Measurements from ENCODE around the gene SIGLEC8.
"Not testable (repeated sequence)": the region's sequence is repeated elsewhere in the genome, so short reads cannot be mapped to it uniquely, and the experiment has no call there.

SIGLEC8 gene

DNA sequence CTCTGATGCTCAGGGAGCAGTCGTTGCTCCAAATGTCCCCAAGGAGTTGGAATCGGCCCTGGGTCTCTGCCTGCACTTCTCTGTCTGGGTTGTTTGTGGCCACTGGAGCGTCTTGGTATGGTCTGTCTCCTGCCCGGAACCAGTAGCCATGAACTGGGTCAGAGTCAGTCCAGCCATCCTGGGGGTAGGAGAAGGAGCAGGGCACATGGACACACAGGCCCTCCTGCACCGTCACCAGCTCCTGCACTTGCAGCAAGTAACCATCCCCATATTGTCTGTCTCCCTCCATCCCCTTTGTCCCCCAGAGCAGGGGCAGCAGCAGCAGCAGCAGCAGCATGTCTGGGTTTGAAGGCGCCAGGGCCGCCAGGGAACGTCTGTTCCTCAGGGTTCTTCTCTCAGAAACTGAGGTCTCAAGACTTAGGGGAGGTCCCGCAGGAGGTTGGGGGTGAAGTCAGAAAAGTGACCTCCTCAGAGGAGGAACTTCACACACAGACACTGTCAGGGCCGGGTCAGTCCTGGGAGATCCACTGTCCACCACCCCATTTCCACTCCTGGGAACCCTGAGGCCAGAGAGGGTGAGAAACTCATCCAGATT, at the start of gene SIGLEC8:
Gene SIGLEC8 (minus strand): TSS at position 404 of the 595 bp plus-strand sequence. CDS start 67 bp downstream, at position 337.
- no peak for DNase-seq

DNA sequence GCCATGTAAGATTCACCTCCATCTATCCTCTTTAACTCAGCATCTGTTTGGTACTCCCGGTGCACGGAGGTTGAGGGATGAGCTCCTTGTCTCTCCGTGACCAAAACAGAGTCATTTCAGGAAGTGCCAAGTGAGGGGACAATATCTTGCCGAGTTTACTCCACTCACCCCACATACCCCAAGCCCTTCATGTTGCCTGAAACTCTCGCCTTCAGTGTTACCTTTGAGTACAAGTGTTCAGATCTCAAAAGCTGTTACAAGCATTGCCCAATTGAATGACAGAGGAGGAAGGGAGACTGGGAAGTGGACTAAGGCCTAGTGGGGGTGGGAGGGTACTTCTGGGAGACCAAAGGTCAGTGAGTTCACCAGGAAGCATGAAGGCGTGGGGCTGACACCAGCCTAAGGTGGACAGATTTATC, 49.4 kb upstream of the SIGLEC8 start:
- DNase-seq: no peak

DNA sequence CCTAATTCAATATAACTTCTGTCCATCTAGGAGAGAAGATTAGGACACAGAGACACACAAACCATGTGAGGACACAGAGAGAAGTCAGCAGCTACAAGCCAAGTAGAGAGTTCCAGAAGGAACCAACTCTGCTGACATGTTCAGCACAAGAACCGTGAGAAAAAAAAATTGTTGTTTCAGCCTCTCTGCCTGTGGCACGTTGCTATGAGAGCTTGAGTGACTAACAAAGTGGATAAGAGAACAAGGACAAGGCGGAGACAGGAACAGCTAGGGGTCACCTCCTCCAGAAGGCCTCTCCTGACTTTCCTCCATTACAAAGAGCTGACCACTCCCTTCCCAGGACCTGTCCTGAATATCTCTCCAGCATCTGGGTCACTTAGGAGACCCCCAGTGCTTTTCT, 48.9 kb upstream of the SIGLEC8 start:
- DNase-seq: no peak

DNA sequence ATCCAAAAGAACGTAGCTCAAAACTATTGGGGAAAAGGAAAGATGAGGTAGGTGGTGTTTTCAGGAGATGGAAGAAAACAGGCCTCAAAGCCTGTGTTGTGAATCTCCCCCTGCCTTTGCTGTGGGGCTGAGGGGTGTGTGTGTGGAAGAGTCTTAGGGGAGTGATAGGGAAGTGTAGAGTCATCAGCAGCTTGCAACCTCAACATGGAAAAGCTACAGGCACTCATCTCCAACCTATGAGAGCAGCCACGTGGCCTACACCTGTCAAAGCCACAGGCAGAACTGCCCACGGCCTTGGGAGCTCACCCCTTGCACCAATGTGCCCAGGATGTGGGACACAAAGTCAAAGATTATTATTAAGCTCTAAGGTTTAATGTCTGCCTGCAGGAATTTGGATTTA, 47.6 kb upstream of the SIGLEC8 start:
- DNase-seq: no peak

DNA sequence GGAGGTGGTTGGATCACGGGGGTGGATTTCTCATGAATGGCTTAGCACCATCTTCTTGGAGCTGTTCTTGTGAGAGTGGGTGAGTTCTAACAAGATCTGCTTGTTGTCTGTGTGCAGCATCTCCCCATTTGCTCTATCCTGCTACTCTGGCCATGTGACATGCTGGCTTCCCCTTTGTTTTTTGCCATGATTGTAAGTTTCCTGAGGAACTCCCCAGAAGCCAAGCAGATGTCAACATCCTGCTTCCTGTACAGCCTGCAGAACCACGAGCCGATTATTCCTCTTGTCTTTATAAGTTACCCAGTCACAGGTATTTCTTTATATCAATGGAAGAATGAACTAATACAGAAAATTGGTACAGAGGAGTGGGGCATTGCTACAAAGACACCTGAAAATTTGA, 45.6 kb upstream of the SIGLEC8 start:
- no peak for DNase-seq

DNA sequence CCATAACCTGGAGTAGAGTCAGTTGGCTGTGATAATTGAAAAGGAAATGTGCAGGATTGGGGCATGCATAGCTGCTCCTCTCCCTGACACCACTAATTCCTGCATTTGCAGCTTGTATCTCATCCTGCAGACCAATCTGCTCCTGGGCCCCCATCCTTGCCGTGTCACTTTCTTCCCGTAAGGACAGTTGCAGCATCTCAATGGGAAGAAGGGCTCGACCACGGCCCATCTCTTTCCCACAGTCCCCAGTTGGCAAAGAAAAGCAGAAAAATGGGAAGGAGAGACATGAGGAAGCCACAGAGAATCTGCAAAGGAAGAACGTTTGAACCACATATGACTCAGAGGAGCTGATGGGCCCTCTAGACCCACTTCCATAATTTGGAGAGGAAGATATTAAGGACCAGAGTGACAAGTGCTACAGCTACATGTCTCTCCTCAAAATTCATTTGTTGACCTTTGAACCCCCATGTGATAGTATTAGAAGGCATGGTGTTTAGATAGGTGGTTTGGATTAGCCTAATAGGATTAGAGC, 45.1 kb upstream of the SIGLEC8 start:
- DNase-seq: no peak

DNA sequence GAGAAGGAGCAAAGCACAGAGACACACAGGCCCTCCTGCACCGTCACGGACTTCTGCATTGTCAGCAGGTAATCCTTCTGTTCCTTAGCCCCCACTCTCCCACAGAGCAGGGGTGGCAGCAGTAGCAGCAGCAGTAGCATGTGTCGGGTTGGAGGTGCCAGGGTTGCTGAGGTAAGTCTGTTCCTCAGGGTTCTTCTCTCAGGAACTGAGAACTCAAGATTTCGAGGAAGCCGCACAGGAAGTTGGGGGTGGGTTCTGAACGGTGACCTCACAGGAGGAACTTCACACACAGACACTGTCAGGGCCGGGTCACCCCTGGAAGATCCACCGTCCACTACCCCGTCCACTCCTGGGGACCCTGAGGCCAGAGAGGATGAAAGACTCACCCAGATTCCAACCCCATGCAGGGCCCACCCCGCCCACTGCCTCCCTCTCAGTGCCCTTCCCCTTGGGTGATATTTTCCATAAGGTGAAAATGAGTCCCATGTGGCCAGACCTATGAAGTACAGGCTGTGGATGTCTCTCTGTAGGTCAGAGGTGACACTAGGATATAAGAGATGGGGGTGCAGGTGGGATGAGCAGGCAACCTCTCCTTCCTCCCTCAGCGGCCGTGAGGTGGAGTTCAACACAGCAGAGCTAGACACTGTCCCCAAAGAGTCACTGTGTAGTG, 43.5 kb upstream of the SIGLEC8 start, which contains the start of gene SIGLEC12:
Gene SIGLEC12 (minus strand): TSS at position 207 of the 670 bp plus-strand sequence. CDS start 67 bp downstream, at position 140.
- no peak for DNase-seq

DNA sequence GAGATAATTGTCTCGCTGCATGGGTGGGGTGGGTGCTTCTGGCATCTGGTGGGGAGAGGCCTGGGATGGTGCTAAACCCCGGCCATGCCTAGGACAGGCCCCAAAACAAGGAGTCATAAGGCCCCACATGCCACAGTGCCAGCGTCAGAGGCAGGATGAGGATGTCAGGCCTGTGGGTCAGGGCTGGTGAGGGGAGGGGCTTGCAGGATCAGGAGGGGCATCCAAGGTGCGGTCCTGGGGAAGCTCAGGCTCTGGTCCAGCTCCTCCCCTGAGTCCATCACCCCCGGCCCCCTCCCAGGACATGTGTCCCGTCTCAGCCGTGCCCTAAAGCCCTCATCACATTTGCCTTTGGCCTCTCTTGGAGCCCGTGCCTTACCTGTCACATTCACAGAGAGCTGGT, 42.7 kb upstream of the SIGLEC8 start:
- DNase-seq: not testable (repeated sequence)

DNA sequence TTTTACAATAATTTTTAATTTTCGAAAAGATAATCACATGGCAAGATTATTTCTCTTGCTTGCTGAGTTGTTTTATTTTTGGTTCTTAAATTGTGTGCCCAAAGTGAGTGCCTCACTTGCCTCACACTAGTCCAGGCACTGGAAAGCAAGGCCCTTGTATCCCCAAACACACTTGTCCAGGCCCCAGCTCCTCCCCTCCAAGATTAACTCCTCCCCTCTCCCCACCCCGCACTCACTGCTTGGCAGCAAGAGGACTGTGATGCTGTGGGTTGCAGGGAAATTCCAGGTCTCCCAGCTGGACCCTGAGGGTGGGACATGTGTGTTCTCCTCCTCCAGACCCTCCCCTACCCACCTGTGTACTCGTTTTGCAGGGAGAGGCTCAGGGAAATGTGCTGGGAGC, 39.4 kb upstream of the SIGLEC8 start:
- DNase-seq: no peak

DNA sequence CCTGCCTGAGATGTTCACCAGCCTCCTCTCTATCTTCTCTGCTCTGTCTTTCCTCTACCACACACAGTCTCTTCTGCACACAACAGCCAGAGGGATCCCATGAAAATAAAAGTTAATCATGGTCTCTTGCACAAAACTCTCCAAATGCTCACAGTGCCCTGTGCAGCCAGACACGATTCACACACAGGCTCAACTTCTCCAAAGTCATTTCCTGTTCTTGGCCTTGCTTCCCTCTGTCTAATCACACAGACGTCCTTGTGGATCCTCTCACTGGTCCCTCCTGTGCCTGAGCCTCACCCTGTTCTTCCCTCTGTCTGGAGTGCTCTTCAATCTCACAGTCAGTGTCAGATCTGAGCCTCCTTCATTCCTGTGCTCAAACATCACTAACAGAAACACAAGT, 35.5 kb upstream of the SIGLEC8 start:
- DNase-seq: no peak

DNA sequence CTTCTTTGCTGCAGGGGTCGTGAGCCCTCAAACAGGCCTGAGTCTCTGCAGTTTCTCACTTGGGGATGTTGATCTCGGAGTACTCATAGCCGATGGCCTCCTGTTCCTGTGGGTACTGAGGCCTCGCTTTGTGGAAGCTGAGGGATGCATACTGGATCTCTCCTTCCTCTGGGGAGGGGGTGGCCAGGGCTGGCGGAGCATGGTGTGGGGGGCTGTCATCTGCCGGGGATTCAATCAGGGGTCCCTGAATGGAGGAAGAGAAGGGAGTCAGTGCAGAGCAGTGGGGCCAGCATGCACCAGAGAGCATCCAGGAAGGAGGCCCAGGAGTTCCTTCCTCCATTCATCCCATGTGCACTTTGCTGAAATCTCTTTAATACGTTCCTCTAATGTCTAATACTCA, 33.3 kb upstream of the SIGLEC8 start:
- no peak for DNase-seq

DNA sequence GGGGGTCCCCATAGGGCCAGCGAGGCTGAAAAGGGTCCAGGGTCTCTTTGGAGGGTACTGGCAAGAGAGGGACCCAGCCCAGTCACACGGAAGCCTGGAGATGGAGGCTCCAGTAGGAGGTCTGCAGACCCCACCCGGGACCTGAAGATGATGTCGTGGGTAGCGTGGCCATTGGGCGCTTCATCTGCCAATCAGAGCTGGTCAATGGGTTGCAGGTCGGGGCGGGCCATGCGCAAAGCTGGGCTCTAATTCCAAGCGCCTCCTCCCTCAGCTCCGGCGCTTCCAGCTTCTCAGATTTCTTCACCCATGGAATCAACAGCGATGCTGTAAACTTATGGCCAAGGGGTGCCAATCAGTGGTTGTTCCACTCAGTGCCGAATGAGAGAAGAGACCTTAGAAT, 32.4 kb upstream of the SIGLEC8 start:
- no peak for DNase-seq

DNA sequence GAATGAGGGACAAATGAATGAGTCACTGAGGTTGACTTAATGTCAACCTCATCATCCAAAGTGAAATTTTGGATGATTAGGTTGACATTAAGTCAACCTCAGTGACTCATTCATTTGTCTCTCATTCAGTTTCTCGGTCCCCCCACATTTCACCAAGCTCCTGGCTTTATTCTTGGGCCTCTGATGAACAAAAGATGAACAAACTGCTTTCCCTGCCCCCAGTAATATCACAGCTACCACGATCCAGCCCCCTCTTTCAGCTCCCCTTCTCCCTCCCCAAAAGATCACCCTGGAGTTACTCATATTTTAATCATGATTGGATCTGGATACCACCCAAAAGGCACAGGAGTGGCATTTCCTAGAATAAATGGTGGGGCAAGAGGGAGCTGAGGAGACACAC, 30.9 kb upstream of the SIGLEC8 start:
- DNase-seq: no peak

DNA sequence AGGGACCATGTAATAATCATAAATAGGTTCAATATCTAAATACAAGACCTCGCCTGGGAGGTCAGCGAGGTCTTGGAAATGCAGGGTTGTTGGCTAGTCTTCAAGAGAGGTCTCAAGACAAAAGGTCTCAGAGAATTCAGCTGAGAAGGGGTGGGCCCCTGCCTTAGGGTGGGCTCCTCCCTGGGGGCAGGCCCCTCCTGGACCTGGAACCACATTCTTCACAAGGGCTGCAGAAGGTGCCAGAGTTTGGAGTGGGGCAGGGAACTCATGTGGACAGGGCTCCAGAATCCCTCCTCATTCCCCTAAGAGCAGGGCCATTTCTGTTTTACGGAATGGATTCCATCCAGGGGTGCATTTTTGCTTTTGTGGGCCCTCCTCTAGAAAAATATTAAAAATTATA, 30.2 kb upstream of the SIGLEC8 start:
- DNase-seq: no peak

DNA sequence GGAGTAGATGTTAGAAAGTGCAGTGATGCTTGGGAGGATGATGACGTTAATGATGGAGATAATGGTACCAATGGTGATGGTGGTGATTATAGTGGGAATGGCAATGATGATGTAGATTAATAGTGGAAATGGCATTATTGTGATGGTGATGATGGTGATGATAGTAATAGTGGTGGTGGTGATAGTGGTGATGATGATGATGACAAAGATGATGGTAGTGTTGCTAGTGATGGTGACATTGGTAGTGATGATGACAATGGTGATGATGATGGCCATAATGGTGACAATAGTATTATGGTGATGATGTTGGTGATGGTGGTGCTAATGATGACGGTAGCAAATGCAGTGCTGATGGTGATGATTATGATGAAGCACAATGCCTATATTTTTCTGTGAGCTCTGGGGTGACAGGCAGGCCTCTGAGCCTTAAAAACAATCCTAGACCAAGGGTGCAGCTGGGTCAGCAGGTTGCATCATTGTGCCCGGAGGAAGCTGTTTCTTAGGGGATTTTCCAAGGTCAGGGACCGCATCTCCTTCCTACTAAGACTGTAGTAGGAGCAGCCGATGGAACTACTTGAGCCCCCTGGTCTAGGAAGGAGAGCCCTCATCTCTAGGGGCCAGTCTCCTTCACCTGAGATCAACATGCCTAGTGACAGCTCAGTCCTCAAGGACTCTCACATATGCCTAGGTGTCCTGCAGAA, 27.9 kb upstream of the SIGLEC8 start:
- DNase-seq: no peak

DNA sequence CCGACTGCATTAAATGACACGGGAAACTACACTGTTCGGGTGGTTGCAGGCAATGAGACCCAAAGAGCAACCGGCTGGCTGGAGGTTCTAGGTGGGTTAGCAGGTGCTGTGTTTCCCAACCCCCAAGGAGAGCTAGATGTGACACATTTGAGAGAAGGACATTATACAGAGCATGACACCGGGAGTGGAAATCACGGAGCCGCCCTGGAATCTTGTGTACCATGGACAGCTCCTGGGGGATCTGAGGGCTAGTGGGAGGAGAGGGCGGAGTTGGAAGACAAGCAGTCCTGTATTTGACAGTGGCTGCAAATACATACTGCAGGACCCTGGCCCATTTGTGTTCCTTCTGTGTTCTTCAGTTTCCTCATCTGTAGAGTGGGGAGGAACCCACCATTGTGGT, 22.3 kb upstream of the SIGLEC8 start:
- no peak for DNase-seq

DNA sequence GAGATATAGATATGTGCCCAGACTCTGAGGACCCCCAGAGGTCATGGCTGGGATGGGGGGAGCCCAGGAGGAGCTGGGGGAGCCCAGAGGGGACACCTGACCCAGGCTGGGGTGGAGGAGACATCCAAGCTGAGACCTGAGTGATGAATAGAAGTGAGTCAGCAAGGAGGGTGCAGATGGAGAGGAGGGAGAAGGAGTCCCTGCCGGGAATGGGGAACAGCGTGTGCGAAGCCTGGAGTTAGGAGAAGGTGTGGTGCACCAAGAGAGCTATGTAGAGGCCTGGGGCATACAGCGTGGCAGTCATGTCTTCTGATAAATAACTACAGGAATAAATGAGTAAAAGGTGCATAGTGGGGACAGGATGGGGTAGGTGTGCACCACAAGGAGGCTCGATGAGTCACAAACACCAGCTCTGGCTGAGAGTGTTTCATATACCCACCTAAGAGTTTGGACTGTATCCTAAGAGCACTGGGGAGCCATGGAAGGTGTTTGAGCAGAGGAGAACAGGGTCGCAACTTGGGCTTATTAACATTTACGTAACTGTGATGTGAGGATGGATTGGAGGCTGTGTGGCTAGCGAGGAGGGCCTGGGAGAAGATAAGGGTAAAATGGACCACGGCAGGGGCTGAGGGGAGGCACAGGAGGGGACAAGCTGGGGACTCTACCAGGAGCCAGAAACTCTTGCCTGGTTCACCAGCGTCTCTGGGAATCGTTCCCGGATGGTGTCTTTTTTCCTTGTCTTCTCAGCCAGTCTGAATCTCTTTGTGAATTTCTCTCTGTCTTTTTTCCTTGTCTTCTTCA, 21.5 kb upstream of the SIGLEC8 start:
- DNase-seq: no peak

DNA sequence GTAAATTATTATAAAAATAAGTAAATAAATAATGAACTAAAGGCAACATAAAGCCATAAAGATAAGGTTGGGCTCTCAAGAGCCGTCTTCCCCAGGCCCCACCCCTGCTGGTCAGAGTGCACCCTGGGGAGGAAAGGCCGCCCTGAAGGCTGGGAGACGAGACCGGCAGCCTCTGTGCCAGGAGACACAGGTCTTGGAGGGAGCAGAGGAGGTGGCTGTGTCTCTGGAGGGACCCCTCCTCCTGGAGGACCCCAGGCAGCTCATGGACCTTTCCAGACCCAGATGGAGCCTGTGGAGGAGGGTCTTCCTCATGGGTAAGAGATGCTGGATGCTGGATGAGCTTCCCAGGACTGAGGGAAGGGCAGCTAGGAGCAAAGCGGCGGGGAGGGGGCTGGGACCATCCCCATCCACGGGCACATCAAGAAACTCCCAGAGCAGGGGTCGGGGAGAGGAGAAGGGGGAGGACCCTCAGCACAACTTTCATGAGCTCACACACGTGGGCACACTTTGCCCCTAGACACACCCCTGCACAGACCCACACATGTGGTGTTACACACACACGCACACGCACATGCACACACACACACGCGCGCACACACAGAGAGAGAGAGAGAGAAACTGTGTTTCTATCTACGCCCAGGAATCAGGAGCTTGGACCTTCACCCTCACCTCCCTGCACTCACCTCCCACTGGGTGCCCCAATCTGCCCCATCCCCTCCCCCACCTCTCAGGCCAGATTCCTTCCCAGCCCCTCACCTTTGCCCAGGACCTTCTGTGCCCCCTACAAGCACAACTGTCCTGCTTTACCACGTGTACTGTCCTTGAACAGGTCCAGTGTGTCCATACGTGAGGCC, 20.4 kb upstream of the SIGLEC8 start, which contains the start of gene CEACAM18:
Gene CEACAM18 (plus strand): TSS at position 159 of the 854 bp plus-strand sequence.
- no peak for DNase-seq

DNA sequence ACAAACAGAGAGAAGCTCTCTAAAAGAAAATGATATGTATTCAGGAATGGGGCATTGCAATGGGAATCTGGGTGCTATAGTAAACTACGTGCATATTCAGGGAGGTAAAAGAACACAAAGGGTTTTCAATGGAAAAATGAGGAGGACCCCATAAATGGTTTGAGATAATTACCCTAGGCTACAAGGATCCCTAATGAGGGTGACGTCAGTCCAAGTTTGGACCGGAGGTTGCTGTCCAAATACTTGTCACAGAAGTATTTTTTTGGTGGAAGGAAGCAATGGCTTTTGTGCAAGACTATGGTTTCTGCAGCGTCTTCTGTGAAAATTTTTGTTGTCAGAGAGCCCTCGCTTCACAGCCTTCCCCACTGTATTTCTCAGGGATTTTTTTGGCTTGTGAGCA, 19.1 kb upstream of the SIGLEC8 start:
- no peak for DNase-seq

DNA sequence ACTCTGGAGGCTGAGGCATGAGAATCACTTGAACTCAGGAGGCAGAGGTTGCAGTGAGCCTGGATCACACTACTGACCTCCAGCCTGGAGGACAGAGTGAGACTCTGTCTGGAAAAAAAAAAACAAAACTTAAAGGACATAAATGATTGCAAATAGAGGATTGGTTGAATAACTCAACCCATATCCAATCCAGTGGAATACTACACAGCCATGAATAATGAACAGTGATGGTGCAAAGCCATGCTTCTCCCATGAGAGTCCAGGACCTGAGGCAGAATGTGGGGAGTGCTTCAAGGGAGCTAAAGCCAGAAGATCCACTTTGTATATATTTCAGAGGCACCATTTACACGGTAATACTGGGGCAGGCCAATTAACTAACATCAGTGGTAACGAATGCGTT, 17.9 kb upstream of the SIGLEC8 start:
- DNase-seq: no peak

DNA sequence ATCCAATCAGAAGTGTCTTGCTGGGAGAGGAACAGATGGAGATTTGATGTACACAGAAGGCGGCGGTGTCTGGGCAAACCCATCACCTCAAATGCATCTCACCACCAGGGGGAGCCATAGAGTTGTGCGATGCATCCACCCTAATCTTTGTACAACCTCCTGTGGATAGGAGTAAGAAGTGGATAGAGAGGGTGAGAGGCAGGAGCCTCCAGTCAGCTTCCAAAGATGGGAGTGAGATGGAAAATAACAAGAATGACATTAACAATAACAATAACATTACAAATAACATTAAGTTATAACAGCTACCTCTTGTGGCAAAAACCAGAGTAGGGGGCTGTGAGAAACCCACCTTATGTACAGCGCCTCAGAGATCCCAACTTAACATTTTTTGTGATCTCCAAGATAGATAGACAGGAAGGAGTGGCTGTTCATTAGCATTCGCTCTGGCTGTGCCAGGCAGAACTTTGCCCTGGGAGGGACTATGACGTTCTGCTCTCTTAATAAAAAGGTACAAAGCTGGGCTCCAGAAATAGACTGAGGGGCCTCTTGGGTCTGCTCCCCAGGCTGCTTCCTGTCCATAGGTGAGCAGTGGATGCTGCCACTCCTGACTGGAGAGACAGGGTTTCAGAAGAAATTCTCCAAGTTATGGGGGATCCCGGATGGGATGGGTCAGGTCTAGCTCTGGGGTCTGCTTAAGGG, 14.9 kb upstream of the SIGLEC8 start:
- DNase-seq: peak; percentile 73
